Amniotic stem cell (primary cell): ENCODE data around the gene ITSN2.
"Not testable (repeated sequence)": the region's sequence is repeated elsewhere in the genome, so short reads cannot be mapped to it uniquely, and the experiment has no call there.

ENCODE experiments used
- DNase-seq: peaks from one replicate; lab custom pipeline; 2025; lab: John Stamatoyannopoulos, UW

Gene ITSN2

DNA sequence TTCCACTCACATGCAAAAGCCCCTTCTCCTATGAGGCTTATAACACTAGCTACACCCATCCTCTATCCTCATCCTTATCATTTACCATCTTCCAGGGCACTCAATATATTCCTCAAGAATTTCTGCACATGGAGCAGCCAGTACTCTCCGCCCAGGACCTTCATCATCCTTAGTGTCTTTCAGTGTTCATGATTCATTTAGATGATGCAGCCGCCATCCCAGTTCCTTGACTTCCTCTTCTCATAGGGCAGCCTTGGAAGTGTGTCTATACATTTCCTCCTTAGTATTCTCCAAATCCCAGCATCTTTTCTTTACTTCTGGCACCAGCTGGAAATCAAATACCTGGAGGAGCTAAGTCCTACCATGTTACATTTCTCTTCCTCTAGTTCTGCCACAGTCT is 3.0 kb upstream of the ITSN2 start:
- DNase-seq: no peak

DNA sequence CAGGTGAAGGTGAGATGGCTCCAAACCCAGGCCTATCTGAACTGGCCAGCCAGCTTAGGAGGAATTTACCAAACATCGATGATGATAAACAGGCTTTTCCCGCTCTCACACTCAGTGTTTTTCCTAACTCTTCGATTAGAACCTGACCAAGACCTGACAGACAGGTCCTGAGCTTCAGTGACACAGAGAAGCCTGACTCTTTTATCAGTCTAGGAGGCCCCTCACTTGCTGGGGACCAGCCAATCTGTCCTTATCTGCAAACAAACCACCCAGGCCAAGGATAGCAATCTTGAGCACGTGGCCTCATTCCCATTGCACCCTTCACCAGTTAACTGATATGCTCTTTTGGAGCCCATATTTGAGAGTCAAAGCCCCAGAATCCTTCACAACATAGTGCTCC is 1.9 kb upstream of the ITSN2 start:
- DNase-seq: no peak

GRCh38 chr2:24360963-24361330 is 611 bp upstream of the ITSN2 start:
- DNase-seq: no peak

- no peak for DNase-seq
These were observed 947 bp downstream of the ITSN2 start for GRCh38 chr2:24359129-24360049.

GRCh38 chr2:24357767-24358166 is 2.6 kb downstream of the ITSN2 start:
- DNase-seq: not testable (repeated sequence)

DNA sequence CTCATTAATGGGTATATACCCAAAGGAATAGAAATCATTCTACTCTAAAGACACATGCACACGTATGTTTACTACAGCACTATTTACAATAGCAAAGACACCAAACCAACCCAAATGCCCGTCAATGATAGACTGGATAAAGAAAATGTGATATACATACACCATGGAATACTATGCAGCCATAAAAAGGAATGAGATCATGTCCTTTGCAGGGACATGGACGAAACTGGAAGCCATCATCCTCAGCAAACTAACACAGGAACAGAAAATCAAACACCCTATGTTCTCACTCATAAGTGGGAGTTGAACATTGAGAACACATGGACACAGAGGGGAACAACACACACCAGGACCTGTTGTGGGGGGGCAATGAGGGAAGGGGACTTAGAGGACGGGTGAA is 3.2 kb downstream of the ITSN2 start:
- not testable (repeated sequence) for DNase-seq

DNA sequence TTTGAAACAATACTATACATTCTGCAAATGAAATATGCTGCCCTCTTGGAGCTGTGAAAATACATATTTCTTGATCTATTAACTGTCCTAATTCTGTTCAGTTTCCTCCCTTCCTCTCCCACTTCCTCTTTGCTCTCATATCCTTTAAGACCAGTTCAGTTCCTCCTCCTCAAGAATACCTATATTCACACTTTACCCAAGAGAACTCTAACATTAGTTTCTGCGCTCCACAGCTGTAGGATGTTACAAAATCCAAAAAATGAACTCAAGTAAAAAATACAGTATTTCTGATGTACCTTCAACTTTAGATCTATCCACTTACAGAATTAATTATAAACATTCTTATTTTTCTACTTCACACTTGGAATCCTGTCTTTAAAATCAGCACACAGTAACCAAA is 5.4 kb downstream of the ITSN2 start:
- no peak for DNase-seq

GRCh38 chr2:24354395-24354794 is 5.9 kb downstream of the ITSN2 start:
- no peak for DNase-seq

DNA sequence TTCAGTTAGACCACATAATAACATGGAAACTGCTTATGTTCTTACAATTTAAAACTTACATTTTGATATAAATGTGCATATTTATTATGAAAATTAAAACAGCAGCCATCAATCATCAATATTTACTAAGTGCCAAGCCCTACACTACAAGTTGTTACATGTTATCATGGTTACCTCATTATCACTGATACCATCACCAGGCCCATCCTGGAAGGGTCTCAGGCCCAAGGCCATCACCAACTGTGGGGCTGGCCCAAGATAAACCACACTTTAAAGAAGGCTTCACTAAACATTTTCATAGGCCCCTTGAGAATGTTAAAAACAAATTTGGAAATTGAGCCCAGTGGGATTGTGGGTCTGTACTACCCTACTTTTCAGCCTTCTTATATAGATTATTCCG is 6.4 kb downstream of the ITSN2 start:
- no peak for DNase-seq

- no peak for DNase-seq
These were observed 7.0 kb downstream of the ITSN2 start for GRCh38 chr2:24353364-24353763.

DNA sequence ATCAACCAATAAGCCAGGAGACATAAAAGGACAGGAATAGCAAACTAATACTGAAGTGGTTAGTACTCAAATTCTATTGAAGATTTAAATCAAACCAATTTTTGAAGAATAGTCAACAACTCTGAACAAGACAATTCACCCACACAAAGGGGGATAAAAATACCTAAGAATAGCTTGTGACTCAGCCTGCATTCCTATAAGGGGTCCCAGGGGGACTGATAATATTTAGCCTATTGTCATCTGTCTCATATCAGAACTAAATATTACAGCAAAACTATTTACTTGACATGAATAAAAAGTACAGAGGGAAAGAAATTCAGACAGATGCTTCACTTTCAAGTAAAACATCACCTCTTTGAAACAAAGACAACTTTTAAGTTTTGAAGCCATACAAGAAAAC is 7.7 kb downstream of the ITSN2 start:
- DNase-seq: no peak

DNA sequence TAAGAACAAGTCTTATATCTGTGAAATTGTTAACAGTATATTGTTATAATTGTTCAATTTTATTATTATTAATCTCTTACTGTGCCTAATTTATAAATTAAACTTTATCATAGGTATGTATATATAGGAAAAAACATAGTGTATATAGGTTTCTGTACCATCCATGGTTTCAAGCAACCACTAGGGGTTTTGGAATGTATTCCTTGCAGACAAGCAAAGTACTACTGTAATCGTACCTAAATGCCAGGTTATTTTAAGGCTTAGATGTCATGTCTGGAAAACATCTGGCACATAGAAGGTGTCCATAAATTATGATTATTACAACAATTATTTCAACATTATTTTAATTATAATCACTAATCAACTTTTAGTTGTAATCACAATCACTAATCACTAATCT is 8.4 kb downstream of the ITSN2 start:
- DNase-seq: no peak

DNA sequence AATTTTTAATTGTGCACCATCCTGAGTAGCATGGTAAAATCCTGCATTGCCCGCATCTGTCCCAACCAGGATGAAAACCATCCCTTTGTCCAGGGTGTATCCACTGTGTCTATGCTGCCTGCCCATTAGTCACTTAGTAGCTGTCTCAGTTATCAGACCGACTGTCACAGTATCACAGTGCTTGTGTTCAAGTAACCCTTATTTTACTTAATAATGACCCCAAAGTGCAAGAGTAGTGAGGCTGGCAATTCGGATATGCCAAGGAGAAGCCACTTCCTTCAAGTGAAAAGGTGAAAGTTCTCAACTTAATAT is 8.8 kb downstream of the ITSN2 start:
- no peak for DNase-seq

DNA sequence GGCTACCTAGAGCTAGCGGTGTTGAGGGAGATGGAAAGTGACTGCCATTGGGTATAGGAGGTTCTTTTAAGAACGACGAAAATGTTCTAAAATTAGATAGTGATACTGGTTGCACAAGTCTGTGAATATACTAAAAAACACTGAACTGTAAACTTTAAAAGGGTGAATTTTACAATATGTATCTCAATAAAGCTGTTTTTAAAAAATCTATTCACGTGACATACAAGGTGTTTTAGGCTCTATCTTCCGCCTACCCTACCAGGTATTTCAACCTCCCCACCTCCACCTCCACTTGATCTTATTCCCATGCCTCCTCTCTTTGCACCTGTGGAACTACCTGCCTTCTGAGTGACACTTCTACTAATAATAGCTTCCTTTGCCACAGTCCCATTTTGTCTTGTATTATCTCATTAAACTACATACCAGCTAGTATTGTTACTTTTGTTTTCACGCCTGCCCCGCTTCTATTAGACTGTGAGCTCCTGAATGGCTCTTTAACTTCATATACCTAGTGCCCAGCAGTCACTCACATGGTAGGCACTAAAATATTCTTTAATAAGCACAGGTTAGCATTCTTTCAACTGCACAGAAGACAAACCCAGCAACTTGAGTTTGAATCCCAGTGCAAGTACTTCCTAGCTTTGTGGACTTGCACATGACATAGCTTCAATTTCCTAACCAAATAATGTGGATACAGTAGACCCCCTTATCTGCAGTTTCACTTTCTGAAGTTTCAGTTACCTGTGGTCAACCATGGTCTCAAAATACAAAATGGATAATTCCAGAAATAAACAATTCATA is 9.3 kb downstream of the ITSN2 start:
- no peak for DNase-seq

DNA sequence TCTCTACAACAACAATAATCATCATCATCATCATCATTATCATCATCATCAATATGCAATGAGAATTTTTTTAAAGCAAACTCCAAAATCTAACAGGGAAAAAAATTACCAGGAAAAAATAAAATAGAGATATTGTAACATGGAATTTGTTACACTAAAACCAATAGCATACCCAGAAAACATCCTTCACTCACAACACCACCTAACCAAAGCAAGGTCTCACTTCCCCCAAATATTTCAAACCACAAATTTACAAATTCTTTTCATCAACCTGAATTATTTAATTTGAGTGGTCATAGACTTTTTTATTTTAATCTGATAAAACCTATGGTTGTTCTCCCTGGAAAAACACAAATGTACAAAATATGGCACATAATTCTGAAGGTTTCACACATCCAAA is 11.2 kb downstream of the ITSN2 start:
- DNase-seq: no peak

GRCh38 chr2:24345937-24346336 is 14.4 kb downstream of the ITSN2 start:
- no peak for DNase-seq

- DNase-seq: no peak
These were observed 17.0 kb downstream of the ITSN2 start for GRCh38 chr2:24343225-24343882.

GRCh38 chr2:24342110-24342910 is 18.0 kb downstream of the ITSN2 start:
- DNase-seq: no peak

DNA sequence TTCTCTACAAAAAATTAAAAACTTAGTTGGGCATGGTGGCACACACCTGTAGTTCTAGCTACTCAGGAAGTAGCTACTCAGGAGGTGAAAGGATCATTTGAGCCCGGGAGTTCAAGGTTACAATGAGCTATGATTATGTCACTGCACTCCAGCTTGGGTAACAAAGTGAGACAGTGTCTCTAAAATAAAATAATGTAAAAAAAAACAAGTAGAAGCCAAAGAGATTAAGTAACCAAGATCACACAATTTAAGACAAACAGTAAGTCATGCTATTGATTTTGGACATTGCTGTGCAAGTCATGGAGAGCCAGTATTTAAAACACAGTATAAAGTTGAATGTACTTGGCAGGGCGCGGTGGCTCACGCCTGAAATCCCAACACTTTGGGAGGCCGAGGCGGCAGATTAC is 20.5 kb downstream of the ITSN2 start:
- DNase-seq: no peak

GRCh38 chr2:24339098-24339497 is 21.2 kb downstream of the ITSN2 start:
- not testable (repeated sequence) for DNase-seq

DNA sequence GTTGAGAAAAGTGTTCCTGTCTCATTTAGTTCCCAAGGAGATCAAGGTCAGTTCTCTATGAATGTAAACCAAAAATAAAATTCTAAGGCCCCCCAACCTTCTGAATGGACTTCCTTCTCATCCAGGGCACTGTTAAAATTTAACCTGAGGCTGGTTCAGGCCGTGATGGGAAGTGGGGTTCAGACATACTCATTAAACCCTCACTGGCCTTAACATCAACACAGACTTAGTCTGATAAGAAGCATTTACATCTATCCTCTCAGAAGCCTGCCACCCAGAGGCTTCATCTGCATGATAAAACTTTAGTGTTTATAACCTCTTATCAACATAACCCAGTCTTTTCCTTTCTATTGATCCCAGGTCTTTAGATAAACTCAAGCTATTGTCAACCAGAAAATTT is 22.4 kb downstream of the ITSN2 start:
- no peak for DNase-seq

GRCh38 chr2:24336811-24337210 is 23.5 kb downstream of the ITSN2 start:
- no peak for DNase-seq
